Measurements from ENCODE around the gene FTSJ1.

- TF ChIP-seq CTCF (IDR thresholded peaks at IDR 0.05) = no peak
- no peak for TF ChIP-seq POLR2A (IDR thresholded peaks at IDR 0.05)
These were observed 4.5 kb upstream of the FTSJ1 start for GRCh38 chrX:48471504-48471903.
